ENCODE results near the gene GALNT5. TPM values are rescaled to one million over a fixed set of nuclear protein-coding genes. Genes with fewer than 3 reads are reported as not detected.
"Not testable (repeated sequence)": the region's sequence is repeated elsewhere in the genome, so short reads cannot be mapped to it uniquely, and the experiment has no call there.

GALNT5 gene
- total and polyA plus RNA-seq, 2 donors (not counting 1 experiment from before 2014, with no cell fraction given), result 63.7 to 199 TPM

DNA sequence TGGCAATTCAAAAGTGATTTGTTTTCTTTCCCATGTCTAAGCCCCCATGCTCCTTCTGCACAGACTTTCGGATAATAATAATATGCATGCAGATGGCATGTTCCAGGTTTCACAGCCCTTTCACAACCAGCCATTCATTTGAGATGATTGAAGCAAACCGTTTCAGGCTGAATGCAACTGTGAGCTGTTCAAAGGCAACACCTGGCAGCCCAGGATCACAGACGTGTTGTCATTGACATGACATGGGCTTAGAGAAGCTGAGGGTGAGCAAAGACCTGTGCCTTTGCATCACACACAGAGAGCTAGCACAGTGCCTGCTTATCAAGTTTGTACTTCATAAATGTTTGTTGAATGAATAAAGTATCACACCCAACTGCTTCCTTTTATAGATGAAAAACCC lies 80.5 kb downstream of the GALNT5 start:
- TF ChIP-seq EZH2 (IDR thresholded peaks at IDR 0.05; ENCODE audit: low read length, missing control alignments), result no peak
- TF ChIP-seq, protein P1, sequence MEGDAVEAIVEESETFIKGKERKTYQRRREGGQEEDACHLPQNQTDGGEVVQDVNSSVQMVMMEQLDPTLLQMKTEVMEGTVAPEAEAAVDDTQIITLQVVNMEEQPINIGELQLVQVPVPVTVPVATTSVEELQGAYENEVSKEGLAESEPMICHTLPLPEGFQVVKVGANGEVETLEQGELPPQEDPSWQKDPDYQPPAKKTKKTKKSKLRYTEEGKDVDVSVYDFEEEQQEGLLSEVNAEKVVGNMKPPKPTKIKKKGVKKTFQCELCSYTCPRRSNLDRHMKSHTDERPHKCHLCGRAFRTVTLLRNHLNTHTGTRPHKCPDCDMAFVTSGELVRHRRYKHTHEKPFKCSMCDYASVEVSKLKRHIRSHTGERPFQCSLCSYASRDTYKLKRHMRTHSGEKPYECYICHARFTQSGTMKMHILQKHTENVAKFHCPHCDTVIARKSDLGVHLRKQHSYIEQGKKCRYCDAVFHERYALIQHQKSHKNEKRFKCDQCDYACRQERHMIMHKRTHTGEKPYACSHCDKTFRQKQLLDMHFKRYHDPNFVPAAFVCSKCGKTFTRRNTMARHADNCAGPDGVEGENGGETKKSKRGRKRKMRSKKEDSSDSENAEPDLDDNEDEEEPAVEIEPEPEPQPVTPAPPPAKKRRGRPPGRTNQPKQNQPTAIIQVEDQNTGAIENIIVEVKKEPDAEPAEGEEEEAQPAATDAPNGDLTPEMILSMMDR (conservative IDR thresholded peaks at IDR 0.05 in 1 of 2, IDR thresholded peaks at IDR 0.05 in 1 of 2; ENCODE audit: low read depth in 1 of 2, low read length in 2 of 2), result no peak
- Histone ChIP-seq H2AFZ (ENCODE audit: low read length) (no peak overlapping the region), H3K9ac (ENCODE audit: insufficient read depth, low read length) (no peak overlapping the region)

DNA sequence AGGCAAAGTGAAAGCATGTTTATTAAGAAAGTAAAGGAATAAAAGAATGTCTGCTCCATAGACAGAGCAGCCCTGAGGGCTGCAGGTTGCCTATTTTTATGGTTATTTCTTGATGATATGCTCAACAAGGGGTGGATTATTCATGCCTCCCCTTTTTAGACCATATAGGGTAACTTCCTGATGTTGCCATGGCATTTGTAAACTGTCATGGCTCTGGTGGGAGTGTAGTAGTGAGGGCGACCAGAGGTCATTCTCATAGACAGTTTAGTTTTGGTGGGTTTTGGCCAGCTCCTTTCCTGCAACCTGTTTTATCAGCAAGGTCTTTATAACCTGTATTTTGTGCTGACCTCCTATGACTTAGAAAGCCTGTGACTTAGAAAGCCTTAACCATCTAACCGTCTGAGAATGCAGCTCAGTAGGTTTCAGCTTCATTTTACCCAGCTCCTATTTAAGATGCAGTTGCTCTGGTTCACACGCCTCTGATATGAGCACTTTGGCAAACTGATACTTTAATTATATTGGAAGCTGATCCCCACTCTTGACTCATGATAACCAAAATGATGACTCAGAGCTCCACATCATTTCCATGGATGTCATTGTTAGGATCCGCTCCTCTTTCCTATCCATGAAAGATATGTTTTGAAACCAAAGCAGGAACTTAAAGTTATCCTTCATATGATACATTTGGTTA lies 82.6 kb downstream of the GALNT5 start:
- Histone ChIP-seq H3K27ac (ENCODE audit: insufficient read depth, low read length) (no peak overlapping the region), H3K79me2 (ENCODE audit: control insufficient read depth, insufficient read depth, low read length) (no peaks in the 10 kb centered on the region), H3K4me2 (ENCODE audit: extremely low read depth, insufficient read depth, low read length) (no peak overlapping the region), H3K9ac (ENCODE audit: insufficient read depth, low read length) (no peak overlapping the region), H3K36me3 (ENCODE audit: control insufficient read depth, insufficient read depth, low read length) (no peaks in the 10 kb centered on the region), H3K9me3 (ENCODE audit: control insufficient read depth, insufficient read depth, low read depth, low read length) (no peaks in the 10 kb centered on the region), H2AFZ (ENCODE audit: low read length) (no peak overlapping the region), H3K4me3 (replicated peaks in 1 of 4; ENCODE audit: control extremely low read depth in 1 of 4, insufficient read depth in 1 of 4, low read depth in 3 of 4, low read length in 4 of 4) (no peak overlapping the region), H3K27me3 (ENCODE audit: control insufficient read depth, insufficient read depth, low read length) (no peaks in the 10 kb centered on the region), H3K4me1 (ENCODE audit: control insufficient read depth, extremely low read depth, insufficient read depth, low read length) (no peaks in the 10 kb centered on the region), H4K20me1 (ENCODE audit: control insufficient read depth, extremely low read depth, insufficient read depth, low read length) (no peaks in the 10 kb centered on the region)
- peak in 1 of 2 donors; percentile 64 for DNase-seq (ENCODE audit: low read depth in 2 of 2)
- TF ChIP-seq EZH2 (IDR thresholded peaks at IDR 0.05; ENCODE audit: low read length, missing control alignments), result no peak
- TF ChIP-seq, protein P1 (conservative IDR thresholded peaks at IDR 0.05 in 1 of 2, IDR thresholded peaks at IDR 0.05 in 1 of 2; ENCODE audit: low read depth in 1 of 2, low read length in 2 of 2), result no peak

More for the DNA sequence above, 80.5 kb downstream of the GALNT5 start:
- H3K36me3 ChIP-seq (ENCODE audit: control insufficient read depth, insufficient read depth, low read length), result no peaks in the 10 kb centered on the region
- H3K4me3 ChIP-seq (replicated peaks in 1 of 4; ENCODE audit: control extremely low read depth in 1 of 4, insufficient read depth in 1 of 4, low read depth in 3 of 4, low read length in 4 of 4), result no peak overlapping the region
- no peaks in the 10 kb centered on the region for H4K20me1 ChIP-seq (ENCODE audit: control insufficient read depth, extremely low read depth, insufficient read depth, low read length)
- no peak overlapping the region for H3K4me2 ChIP-seq (ENCODE audit: extremely low read depth, insufficient read depth, low read length)
- no peaks in the 10 kb centered on the region for H3K27me3 ChIP-seq (ENCODE audit: control insufficient read depth, insufficient read depth, low read length)
- no peaks in the 10 kb centered on the region for H3K9me3 ChIP-seq (ENCODE audit: control insufficient read depth, insufficient read depth, low read depth, low read length)
- no peak for DNase-seq (ENCODE audit: low read depth in 2 of 2)
- H3K4me1 ChIP-seq (ENCODE audit: control insufficient read depth, extremely low read depth, insufficient read depth, low read length), result no peaks in the 10 kb centered on the region
- no peaks in the 10 kb centered on the region for H3K79me2 ChIP-seq (ENCODE audit: control insufficient read depth, insufficient read depth, low read length)
- no peak overlapping the region for H3K27ac ChIP-seq (ENCODE audit: insufficient read depth, low read length)

DNA sequence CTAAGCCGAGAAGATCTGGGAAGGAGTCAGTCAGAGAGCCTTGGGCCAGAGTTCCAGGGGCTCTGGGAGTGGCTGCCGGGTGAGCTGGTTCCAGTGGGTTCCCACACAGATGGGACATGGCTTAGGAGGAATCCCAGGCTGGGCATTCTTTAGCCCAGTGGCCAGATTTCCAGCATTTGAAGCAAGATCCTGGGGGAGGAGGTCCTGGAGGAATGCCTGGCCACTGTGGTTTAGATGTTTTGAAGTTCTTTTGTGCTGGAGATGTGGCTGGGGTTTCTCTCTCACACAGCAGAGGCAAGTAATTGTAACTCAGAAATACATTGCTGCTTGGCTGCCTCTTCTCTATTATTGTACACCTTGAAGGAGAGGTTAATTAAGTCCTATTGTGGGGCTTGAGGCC lies 83.9 kb downstream of the GALNT5 start:
- H2AFZ ChIP-seq (ENCODE audit: low read length); H3K9ac ChIP-seq (ENCODE audit: insufficient read depth, low read length); H3K36me3 ChIP-seq (ENCODE audit: control insufficient read depth, insufficient read depth, low read length); H4K20me1 ChIP-seq (ENCODE audit: control insufficient read depth, extremely low read depth, insufficient read depth, low read length); H3K27me3 ChIP-seq (ENCODE audit: control insufficient read depth, insufficient read depth, low read length); H3K27ac ChIP-seq (ENCODE audit: insufficient read depth, low read length); H3K4me1 ChIP-seq (ENCODE audit: control insufficient read depth, extremely low read depth, insufficient read depth, low read length); H3K79me2 ChIP-seq (ENCODE audit: control insufficient read depth, insufficient read depth, low read length); H3K9me3 ChIP-seq (ENCODE audit: control insufficient read depth, insufficient read depth, low read depth, low read length); H3K4me3 ChIP-seq (replicated peaks in 1 of 4; ENCODE audit: control extremely low read depth in 1 of 4, insufficient read depth in 1 of 4, low read depth in 3 of 4, low read length in 4 of 4); H3K4me2 ChIP-seq (ENCODE audit: extremely low read depth, insufficient read depth, low read length): not testable (repeated sequence)
- peak in 1 of 2 donors; percentile 80 for DNase-seq (ENCODE audit: low read depth in 2 of 2)
